GM11168 (cell line): Measurements from ENCODE around the gene TLE1.

ENCODE experiments used
- in situ Hi-C: fragments of 300-500 bp; cut with MboI; formaldehyde crosslinking; loops from one replicate; pipeline ENCODE4 v1.12.0; 2022; ENCODE audit warnings: low sequenced_read_pairs; ENCODE audit not compliant: unreplicated experiment

TLE1 gene

DNA sequence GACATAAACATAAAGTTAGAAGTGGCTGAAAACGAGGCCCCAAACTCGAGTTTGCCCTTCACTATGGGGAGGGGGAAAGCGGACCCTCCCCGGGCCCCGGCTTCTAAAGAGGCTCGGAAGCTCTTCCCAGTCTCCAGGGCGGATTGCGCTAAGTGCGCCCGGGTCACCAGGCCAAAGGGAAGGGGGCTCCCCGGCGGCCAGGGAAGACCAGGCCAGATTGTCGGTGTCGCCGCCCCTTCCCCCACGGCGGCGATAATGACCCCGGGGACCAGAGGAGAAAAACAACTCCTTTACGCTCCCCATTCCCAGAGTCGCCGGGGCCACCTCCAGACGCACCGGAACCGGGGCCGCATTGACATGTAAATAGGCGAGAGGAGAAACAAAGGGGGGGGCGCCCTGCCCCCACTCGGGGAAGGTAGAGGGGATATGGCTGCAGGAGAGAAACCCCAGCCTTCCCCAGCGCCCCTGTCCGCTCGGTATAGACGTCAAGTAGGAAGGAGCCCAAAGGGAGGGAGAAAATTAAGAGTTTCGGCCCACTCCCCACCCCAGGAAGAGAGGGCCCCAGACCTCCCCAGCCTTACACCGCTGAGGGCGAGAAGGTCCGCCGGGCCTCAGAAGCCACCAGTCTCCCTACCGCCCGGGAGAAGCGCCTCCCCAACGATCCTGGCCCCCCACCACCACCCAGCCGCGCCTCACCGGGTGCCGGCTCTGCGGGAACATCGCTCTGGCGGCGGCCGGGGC lies 1.7 kb downstream of the TLE1 start:
- in situ Hi-C loops, result no loop called here

- in situ Hi-C loops, result no loop called here
Observed at GRCh38 chr9:81686614-81687520, 2.5 kb downstream of the TLE1 start.

DNA sequence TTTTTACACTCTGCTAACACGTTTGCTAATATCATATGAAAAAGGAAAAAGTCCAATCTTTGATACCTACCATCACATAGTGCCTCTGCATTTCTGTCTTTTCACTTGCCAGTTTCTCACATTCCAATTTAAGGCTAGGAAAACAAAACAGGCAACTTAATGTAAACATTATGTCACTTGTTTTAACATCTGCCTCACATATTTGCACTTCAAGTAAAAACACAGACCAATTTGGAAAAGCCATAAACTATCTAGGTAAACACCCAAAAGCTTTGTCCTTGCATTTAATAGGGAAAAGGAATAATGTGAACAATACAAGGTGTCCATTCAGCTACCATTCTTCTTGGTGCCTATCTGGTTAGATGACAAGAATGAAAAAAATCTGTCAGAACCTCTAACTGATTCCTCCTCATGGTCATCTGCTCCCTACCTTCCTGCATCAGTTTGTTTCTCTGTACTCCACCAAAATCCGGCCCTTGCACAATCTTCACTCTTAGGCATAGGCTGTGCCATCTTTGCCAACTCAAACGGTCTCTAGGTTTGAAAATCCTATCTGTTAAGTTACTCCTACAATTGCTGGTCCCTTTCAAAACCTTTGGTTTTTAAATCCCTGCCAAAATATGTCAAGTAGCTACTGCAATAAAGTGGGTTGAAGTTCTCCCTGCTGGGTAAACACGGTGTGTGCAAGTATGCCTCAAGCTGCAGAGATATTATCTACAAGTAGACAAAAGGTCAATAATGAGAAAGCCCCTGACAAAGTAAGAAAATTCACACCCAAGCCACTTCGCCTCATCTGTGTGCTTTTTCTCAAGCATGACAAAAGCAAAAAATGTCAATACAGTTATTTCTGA lies 3.4 kb downstream of the TLE1 start:
- in situ Hi-C loops, result no loop called here

- in situ Hi-C loops, result no loop called here
Observed at GRCh38 chr9:81684635-81685034, 4.7 kb downstream of the TLE1 start.

DNA sequence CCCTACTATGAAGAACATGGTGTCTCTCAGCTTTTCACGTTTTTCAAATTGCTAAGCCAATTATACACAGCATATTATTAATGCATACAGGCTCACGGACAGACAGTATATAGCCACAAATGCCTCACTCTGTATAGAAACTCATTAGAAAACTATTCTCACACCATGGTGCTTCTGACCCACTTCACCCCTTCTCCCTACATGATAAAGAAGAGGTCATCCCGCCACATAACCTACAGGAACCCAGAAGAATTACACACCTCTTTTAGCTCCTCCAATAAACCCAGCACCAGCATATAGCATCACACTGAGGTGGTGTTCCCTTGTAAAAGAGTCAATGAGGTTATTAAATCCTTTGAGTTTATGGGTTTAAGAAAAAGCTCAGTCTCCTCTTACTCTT lies 5.6 kb downstream of the TLE1 start:
- in situ Hi-C loops, result no loop called here

DNA sequence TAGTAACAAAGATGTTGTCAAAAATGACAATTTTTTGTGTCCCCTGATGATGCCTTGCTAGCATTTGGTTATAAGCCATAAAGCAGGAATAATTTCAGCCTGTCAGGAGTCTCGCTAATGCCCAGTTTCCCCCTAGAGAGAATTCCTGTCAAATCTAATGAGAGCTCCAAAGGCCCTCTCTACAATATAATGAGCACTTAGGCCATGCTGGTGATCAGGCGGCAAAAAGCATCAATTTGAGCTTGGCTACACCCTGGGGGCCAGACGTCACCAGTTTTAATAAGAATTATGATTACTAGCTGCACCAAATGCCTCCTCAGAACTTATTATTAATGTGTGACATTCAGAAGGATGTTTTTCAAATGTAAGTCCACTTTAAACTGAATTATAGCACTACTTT lies 6.1 kb downstream of the TLE1 start:
- in situ Hi-C loops, result no loop called here

DNA sequence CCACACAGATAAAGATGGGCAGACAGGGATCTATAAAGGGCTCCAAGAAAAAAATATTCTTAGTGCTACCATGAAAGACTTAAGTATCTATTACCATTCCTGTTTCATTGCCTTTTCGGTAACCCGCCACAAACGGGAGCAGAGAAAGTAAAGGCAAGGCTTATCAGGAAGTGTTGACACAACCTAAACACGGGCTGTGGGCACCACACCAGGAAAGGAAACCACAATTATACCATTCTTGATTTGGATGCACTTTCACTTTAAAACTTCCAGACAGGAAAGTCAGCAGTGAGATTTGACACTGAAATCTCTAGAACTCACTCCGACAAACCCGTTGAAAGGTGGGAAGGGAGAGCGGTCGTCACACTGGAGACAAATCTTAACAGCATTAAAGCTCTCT lies 6.5 kb downstream of the TLE1 start:
- in situ Hi-C loops, result no loop called here

- in situ Hi-C loops, result no loop called here
Observed at GRCh38 chr9:81682177-81682576, 7.2 kb downstream of the TLE1 start.

DNA sequence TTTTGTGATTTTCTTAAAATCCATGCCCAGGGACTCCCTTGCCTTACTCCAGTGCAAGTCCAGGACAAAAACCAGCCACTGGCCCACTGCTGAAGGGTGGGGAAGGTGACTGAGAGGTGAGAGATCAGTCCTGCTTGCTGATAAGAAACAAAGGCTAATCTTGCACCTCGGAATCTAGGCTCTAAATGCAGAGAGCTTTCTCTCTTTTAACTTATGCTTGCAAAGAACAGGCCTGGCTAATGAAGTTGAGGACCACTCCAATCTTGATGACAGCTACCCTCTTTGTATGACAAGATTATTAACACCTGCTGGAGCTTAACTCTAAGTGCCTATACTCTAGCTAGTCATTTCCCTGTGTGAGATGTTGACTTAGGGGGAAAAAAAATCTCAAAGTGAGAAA lies 8.8 kb downstream of the TLE1 start:
- in situ Hi-C loops, result no loop called here

- in situ Hi-C loops, result no loop called here
Observed at GRCh38 chr9:81680006-81680405, 9.3 kb downstream of the TLE1 start.

DNA sequence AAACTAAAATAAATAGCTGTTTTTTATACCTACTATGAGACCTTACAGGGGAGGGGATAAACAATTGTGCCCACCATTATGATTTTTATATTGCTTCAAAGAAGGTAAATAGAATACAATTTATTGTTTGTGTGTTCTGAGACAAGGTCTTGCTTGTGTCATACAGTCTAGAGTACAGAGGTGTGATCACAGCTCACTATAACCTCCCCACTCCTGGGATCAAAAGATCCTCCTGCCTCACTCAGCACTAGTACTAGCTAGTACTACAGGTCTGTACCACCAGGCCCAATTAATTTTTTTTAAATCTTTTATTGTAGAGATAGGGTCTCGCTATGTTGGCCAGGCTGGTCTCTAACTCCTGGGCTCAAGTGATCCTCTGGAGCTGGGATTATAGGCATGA lies 11.3 kb downstream of the TLE1 start:
- in situ Hi-C loops, result no loop called here

GRCh38 chr9:81676395-81676794 lies 13.0 kb downstream of the TLE1 start:
- in situ Hi-C loops, result no loop called here

- in situ Hi-C loops, result no loop called here
Observed at GRCh38 chr9:81673310-81673709, 16.0 kb downstream of the TLE1 start.

DNA sequence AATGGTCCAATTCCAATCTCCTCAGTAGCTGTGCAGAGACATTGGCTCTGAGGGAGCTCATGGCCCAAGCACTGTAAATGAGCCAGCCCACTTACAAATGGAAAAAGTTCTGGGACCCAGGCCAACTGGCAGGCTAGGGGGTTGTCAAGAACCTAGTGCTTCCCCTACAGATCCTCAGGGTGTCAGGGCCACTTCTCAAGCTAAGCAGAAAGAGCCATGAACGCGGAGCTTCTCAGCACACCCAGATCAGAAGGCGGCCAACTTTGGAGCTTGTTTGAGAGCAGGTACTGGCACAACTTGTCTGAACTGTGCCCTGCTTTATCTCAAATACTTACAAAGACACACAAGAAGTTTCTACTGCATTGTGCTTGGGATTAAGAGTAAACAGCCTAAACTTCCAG lies 17.5 kb downstream of the TLE1 start:
- in situ Hi-C loops, result no loop called here

GRCh38 chr9:81669866-81670265 lies 19.5 kb downstream of the TLE1 start:
- in situ Hi-C loops, result no loop called here

DNA sequence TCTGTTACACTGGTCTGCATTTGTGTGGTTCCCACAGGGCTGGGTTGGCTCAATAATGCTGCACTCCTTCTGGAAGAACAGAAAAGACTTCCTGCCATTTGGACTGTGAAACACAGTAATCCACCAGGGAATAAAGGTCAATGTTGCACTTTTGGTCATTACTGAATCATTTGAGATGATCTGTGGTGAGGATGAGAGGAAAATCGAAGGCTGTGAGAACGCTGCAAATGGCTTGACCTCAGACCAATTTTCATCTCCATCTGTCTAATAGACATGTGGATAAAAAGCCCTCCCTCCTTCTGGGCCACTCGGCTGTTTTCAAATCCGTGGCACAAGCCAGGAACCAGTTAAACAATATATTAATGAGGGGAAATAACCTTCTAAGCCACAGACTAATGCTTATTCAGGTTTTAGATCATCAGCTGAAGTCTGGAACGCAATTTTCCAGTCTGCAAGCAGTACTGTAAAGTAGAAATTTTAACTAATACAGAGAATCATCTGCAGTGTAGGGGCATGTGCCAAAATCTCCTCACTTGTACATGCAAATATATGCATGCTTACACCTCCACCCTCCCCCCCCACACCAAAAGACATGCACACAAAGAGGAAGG lies 20.2 kb downstream of the TLE1 start:
- in situ Hi-C loops, result no loop called here

- in situ Hi-C loops, result no loop called here
Observed at GRCh38 chr9:81666123-81666522, 23.2 kb downstream of the TLE1 start.

DNA sequence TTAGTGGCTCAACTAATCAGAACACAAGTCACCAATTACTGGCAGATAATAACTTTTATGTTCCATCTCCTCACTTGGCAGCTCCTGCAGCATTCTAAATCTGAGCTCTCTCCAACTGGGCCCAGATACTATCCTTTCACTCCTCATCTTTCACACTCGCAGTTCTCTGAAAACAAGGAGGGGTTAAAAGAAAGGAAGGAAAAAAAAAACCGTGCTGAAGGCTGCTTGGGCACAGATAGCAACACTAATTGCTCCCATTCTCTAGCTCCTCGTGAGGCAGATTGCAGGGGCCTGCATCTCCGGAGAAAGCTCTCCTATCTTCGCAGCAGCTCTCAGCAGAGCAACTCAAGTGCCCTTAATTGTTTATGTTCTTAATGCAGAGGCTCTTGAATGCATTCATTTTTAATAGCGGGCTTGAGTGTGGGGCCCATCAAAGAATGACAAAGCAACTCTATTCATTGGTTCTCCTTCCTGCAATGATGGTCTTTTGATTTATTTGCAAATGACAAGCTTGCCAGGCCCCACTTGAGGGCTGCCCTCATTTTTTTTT lies 23.9 kb downstream of the TLE1 start:
- in situ Hi-C loops, result no loop called here

DNA sequence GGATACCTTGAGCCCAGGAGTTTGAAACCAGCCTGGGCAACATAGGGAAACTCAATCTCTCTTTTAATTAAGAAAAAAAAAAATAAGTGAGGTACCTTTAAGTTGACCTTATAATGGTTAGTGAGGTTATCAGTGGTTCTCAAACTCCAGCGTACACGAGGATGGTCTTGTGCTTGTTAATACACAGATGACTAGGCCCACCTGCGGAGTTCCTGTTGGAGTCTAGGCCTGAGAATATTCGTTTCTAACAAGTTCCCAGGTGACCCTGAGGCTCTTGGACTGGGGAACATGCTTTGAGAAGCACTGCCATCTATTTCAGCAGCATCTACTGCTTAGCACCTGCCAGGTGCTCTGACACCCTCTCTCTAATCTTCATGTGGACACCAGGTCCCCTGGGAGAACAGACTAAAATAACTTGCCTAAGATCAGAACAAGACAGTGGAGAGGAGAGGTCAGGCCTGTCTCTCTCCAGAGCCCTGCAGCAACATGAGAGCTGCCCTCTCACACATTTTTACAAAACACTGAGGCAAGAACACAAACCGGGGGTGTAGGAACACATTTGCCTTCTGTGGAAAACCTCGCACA lies 24.6 kb downstream of the TLE1 start:
- in situ Hi-C loops, result no loop called here

DNA sequence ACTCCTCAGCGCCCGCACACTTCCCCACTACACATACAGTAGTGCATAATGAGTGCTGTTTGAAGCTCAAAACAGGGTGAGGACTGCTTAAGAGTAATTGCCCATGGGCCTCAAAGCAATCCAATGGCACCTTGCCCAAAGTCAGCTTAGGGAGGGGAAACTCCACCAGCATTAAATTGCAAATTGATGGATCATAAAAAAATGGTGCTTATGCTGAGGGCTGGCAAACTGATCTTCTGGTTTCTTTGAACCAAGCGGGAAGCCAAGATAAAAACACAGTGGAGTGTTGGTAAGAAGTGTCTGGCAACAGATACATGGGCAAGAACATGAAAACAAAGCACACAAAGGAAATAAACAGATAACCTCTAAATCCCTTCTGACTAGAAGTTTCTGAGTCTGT lies 28.0 kb downstream of the TLE1 start:
- in situ Hi-C loops, result no loop called here
